ENCODE data around the gene ARPP19. TPM values are rescaled to one million over a fixed set of nuclear protein-coding genes. Genes with fewer than 3 reads are reported as not detected.

ARPP19 gene
- total RNA-seq, 2 experiments from 2014 or later: 48.0 to 101 TPM

GRCh38 chr15:52518487-52519371 is 50.1 kb downstream of the ARPP19 start:
- no peaks in the 10 kb centered on the region; the same call in 1 of the 2 replicates for H3K9me2 ChIP-seq (ENCODE audit: insufficient read depth, low read length)
- H3K9me3 ChIP-seq (ENCODE audit: low read length): no peaks in the 10 kb centered on the region
- no peak overlapping the region for H3K4me3 ChIP-seq (ENCODE audit: low read depth, low read length, poor library complexity, severe bottlenecking)
- H3K79me2 ChIP-seq (ENCODE audit: insufficient read depth, low read depth, low read length): peaks cover 89% of the 10 kb centered on the region; the same call in 1 of the 2 replicates
- H4K20me1 ChIP-seq (ENCODE audit: insufficient read depth, low read length): peaks cover 14% of the 10 kb centered on the region
- POLR2A ChIA-PET: interaction anchor here (0.7 to 1.7 kb wide), 5 partner anchors 7 to 39 kb away, joined by 3 to 8 read pairs (median 5); no protein-coding TSS in a partner anchor
- H3K4me1 ChIP-seq (ENCODE audit: insufficient read depth, low read length, poor library complexity, severe bottlenecking): peaks cover 21% of the 10 kb centered on the region
- no TSS peak for BruUV-seq (replicated peaks)
- H3K36me3 ChIP-seq (ENCODE audit: insufficient read depth, low read length): no peaks in the 10 kb centered on the region
- H3K27ac ChIP-seq (ENCODE audit: low read depth, low read length, poor library complexity, severe bottlenecking): no peak overlapping the region
- CTCF ChIA-PET (ENCODE audit: unreplicated experiment): no interaction called here
- H3K4me2 ChIP-seq (ENCODE audit: low read length): 0 out of 2 replicates have a peak overlapping the region, but pooled peaks have one; percentile 19
- no peak for DNase-seq (ENCODE audit: low spot score)
- H2AFZ ChIP-seq (ENCODE audit: low read length): no peak overlapping the region
- TF ChIP-seq EZH2phosphoT487 (IDR thresholded peaks at IDR 0.05; ENCODE audit: borderline replicate concordance, low read depth, low read length) (no peak), CTCF (conservative IDR thresholded peaks at IDR 0.05; ENCODE audit: low read length) (no peak)
- intact Hi-C loops (cut with micrococcal nuclease; ENCODE audit: unreplicated experiment): no loop called here

GRCh38 chr15:52517014-52517413 is 51.8 kb downstream of the ARPP19 start:
- ChIA-PET CTCF (ENCODE audit: unreplicated experiment) (no interaction called here), POLR2A (interaction anchor here (0.5 to 0.6 kb wide), 2 partner anchors 29 to 1940 kb away, joined by 3 to 5 read pairs; no protein-coding TSS in a partner anchor)
- H3K27ac ChIP-seq (ENCODE audit: low read depth, low read length, poor library complexity, severe bottlenecking): no peak overlapping the region
- peaks cover 14% of the 10 kb centered on the region for H4K20me1 ChIP-seq (ENCODE audit: insufficient read depth, low read length)
- intact Hi-C loops (cut with micrococcal nuclease; ENCODE audit: unreplicated experiment): no loop called here
- H3K4me2 ChIP-seq (ENCODE audit: low read length): no peak overlapping the region
- H3K36me3 ChIP-seq (ENCODE audit: insufficient read depth, low read length): no peaks in the 10 kb centered on the region
- no TSS peak for BruUV-seq (replicated peaks)
- peaks cover 78% of the 10 kb centered on the region; the same call in 1 of the 2 replicates for H3K79me2 ChIP-seq (ENCODE audit: insufficient read depth, low read depth, low read length)
- no peaks in the 10 kb centered on the region for H3K9me3 ChIP-seq (ENCODE audit: low read length)
- DNase-seq (ENCODE audit: low spot score): no peak
- H2AFZ ChIP-seq (ENCODE audit: low read length): no peak overlapping the region
- H3K4me1 ChIP-seq (ENCODE audit: insufficient read depth, low read length, poor library complexity, severe bottlenecking): peaks cover 21% of the 10 kb centered on the region
- no peak overlapping the region for H3K4me3 ChIP-seq (ENCODE audit: low read depth, low read length, poor library complexity, severe bottlenecking)
- TF ChIP-seq EZH2phosphoT487 (IDR thresholded peaks at IDR 0.05; ENCODE audit: borderline replicate concordance, low read depth, low read length) (no peak), CTCF (conservative IDR thresholded peaks at IDR 0.05; ENCODE audit: low read length) (no peak)
- H3K9me2 ChIP-seq (ENCODE audit: insufficient read depth, low read length): no peaks in the 10 kb centered on the region; the same call in 1 of the 2 replicates
